LNCAP (cell line): ENCODE measurements around the gene SLC37A2.

Experiments used
- CTCF ChIP-seq: fragments of 450-650 bp; IDR thresholded peaks from 2 replicates; pipeline ENCODE4 v1.5.1; 2017; ENCODE audit warnings: mild to moderate bottlenecking

The SLC37A2 gene

GRCh38 chr11:125072218-125072960, 9.3 kb downstream of the SLC37A2 start:
- no peak for TF ChIP-seq CTCF

GRCh38 chr11:125072961-125073590, 10.0 kb downstream of the SLC37A2 start:
- no peak for TF ChIP-seq CTCF

- TF ChIP-seq CTCF, result no peak
Measured at GRCh38 chr11:125073616-125074483, 10.7 kb downstream of the SLC37A2 start.

- no peak for TF ChIP-seq CTCF
Measured at GRCh38 chr11:125074511-125075241, 11.6 kb downstream of the SLC37A2 start.

GRCh38 chr11:125075242-125075625, 12.1 kb downstream of the SLC37A2 start:
- no peak for TF ChIP-seq CTCF

GRCh38 chr11:125075900-125076317, 12.8 kb downstream of the SLC37A2 start:
- TF ChIP-seq CTCF, result no peak

- no peak for TF ChIP-seq CTCF
Measured at GRCh38 chr11:125076378-125076945, 13.4 kb downstream of the SLC37A2 start.
